ENCODE measurements around the gene PON2.
A peak's percentile ranks its signal among the peaks of the same experiment; 100 is the strongest.
"Not testable (repeated sequence)": the region's sequence is repeated elsewhere in the genome, so short reads cannot be mapped to it uniquely, and the experiment has no call there.

PON2 gene

DNA sequence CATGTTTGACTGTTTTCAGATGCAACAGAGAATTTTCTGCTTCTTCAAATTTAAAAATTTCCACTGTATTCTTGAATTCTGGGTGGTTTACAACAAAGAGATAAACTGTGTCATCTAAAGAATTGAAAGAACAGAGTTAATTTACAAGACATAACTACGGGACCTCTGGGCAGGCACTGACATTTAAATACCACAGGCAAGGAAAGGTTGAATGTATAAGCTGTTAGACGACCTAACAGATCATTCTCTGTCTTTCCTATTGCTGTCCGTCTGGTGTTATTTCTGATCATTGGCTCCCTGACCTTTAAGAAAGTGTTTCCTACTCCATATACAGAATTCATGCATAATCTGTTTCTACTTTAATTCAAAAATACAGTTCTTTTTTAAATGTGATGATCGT, 23.2 kb downstream of the PON2 start:
- no peak for DNase-seq (ENCODE audit: low read depth, low spot score)
- H3K27ac ChIP-seq, result no peak overlapping the region

DNA sequence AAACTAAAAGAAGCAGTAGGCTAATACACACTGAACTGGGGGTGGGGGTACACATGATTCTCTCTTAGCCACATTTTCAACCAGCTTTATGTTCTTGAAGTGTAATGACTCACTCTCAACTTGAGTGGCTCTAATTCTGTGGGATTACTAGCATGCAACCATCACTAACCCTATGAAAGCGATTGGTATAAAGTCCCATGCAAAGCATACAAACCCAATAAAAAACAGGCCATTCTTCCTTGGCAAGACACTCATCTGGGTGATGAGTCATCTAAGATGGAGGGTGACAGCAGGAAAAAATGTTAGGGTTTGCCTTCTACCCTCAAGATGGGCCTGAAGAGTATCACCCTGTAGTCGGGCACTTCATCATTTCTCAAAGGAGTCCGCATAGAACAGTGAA, 23.8 kb downstream of the PON2 start:
- no peak for DNase-seq (ENCODE audit: low read depth, low spot score)
- no peak overlapping the region for H3K27ac ChIP-seq

DNA sequence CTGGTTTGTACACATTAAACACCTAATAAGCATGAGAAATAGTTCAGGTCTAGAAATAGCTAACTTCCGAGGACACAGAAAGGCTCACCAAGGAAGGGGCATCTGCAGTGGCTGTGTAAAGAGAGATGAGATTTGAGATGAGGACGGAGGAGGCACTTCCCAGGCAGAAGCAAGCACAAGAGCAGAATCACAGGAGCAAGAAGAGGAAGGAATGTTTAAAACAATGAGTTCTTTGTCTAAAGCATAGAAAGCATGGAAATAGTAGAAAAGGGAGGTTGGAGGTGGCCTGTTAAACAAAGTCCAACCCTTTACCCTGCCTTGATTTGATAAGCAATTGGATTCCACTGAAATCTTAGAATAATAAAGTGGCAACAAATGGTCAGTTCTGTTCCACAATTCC, 27.1 kb downstream of the PON2 start:
- no peak for DNase-seq (ENCODE audit: low read depth, low spot score)
- no peak overlapping the region for H3K27ac ChIP-seq

DNA sequence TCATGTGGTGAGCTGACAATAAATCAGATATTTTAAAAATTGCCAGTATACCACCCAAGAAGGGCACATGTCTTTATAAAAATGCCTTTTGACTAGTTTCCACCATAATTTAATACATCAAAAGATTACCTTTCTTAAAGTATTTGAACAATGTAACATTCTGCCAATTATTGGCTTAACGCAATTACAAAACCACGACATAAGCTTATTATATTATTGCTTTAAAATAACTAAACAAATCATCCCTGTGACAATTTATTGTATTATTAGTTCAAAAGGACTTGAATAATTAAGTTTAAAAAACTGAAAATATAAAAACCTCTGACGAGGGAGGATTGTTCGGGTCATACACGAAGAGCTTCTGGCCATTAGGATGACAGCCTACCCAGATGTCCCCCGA, 29.0 kb downstream of the PON2 start:
- H3K27ac ChIP-seq, result no peak overlapping the region
- DNase-seq (ENCODE audit: low read depth, low spot score), result no peak

DNA sequence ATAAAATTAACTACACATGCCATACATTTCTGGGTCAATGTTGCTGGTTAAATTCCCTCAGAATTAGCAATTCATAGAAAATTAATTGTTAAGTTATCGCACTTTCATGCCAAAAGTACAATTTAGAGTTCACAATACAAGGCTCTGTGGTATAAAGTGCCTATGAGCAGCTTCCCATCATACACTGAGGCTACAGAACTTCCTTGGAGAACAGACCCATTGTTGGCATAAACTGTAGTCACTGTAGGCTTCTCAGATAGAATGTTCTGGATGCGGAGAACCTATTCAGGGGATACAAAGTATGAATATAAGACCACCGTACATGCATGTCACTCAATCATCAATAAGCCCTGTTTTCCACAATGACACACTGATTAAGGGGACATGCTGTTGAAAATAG, 29.6 kb downstream of the PON2 start:
- H3K27ac ChIP-seq, result no peak overlapping the region
- no peak for DNase-seq (ENCODE audit: low read depth, low spot score)

DNA sequence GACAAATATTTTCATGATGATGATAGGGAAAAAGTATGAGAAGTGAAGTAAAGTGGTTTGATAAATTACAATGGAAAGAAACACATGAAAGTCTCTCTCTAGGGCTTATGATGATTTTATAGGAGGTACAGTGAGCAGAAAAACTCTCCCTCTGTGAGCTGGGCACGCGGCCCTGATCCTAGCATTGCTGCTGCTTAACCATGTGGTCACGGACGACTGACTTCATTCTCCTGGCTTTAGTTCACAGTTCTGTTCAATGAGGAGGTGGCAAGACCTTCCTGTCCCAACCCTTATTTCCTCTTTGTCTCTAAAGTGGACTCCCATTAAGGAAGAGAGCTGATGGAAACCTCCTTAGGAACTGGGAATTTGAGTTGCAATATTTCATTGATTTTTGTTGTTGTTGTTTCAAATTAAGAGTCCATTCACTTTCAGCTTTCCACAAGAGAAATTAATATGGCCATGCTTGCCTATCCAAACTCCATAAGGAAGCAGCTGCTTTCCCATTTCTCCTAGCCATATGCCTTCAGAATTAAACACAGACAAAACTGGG, 30.4 kb downstream of the PON2 start:
- H3K27ac ChIP-seq, result no peak overlapping the region
- no peak for DNase-seq (ENCODE audit: low read depth, low spot score)

DNA sequence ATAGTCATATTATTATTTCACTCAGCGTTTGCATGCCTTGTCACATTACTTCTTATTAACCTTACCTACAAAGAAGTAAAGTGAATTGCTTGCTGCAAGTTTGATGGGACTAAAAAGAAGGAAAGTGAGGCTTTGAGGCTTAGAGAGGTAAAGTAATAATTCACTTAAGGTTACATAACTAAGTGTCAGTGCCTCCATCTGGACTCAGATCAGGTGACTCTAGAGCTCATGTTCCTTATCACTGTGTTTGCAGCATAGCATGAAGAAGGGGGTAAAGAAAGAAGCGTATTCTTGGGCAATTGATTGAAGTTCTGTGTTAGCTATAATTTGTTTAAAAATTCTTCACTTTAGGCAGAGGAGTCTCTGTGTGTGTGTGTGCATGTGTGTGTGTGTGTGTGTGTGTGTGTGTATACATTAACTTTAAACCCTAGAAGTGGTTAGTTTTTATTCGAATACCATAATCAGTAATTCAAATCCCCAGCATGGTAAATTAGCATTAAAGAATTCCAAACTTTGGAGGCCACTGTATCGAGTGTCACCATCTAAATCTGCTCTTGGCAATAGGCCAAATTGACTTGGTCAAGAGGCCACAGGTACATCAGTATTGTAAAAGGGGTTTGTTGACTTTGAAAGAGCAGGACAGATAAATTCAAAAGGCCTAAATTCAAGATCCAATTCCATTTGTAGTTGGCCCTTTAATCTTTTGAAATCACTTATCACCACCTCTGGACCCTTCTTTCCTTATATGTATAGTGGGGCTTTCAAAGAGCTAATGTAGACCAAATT, 36.5 kb downstream of the PON2 start:
- no peak overlapping the region for H3K27ac ChIP-seq
- no peak for DNase-seq (ENCODE audit: low read depth, low spot score)

DNA sequence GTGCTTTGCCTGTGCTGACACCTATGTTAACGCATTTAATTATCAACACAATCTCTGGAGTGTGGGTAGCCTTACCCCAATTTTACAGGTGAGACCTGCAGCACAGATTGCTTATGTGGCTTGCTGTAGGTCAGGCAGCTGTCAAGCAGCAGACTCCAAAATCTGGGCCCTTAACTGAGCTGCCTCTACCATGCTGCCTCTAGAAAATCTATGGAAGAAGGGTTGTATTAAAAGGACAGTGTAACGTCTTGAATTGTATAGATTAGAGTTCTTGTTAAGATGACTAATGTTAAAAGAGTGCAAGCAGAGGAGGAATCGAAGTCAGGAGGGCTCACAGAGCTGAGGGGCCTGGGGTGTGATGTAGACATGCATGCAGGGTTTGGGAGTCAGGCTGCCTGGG, 37.4 kb downstream of the PON2 start:
- H3K27ac ChIP-seq, result no peak overlapping the region
- no peak for DNase-seq (ENCODE audit: low read depth, low spot score)

DNA sequence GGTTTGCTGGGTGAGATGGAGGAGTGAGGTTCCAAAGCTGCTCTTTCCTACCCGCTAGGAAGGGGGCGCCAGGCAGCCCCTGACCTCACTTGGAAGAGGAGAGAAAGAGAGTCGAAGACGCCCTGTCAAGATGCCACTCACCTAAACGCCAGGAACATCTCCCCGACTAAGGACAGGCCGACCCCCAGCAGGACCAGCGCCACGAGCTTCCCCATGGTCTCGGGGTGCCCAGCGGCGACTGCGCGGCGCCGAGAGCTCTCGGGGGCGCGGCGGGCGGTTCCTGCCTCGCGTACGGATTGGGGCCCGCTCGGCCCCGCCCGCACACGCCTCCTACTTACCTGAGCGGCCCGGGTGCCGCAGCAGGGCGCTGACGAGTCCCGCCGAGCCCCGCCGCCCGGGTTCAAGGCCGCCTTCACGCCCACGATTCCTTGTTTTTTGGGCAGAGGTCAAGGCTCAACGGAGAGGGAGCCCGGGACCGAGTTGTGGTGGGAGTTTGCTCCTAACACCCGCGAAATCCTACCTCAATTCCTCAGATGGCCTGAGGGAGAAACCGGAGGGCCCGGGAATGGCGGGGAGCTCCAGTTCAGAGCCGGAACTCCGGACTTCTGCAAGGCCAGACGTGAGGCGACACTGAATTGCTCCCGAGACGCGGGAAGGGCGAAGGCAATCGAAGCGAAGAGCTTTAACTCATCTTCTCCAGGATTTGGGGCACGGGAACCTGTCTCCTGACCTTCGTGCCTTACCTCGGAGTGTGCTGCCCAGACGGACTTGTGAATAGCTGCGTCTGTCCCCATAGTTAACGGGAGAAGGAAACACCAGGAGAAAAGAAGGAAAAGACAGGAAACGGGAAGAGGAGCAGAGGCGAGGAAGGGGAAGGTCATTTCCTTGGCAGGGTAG, 38.4 kb downstream of the PON2 start, which contains the start of gene PON3:
PON3 (minus strand) TSS at position 240 of the 897 bp plus-strand sequence; CDS start at position 215, 25 bp downstream.
- no peak within 1 kb of the TSS for H3K27ac ChIP-seq
- no peak for DNase-seq (ENCODE audit: low read depth, low spot score)

DNA sequence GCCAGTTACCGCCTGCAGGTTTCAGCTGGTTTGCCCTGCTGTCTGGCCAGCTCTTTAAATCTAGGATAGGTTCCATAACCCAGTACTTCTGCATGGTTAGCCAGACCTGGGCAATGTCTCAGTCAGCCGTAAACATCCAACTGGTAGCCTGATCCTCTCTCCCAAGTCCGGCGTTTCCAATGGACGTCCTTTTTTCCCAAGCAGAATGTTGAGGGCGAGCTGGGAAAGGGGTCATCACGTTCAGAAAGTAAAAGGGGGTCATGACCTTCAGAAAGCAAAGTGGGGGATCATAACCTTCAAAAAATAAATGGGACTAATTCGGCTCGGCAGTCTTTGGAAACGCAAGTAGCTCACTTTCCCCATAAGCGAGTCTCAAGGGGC, 39.1 kb downstream of the PON2 start:
- no peak overlapping the region for H3K27ac ChIP-seq

DNA sequence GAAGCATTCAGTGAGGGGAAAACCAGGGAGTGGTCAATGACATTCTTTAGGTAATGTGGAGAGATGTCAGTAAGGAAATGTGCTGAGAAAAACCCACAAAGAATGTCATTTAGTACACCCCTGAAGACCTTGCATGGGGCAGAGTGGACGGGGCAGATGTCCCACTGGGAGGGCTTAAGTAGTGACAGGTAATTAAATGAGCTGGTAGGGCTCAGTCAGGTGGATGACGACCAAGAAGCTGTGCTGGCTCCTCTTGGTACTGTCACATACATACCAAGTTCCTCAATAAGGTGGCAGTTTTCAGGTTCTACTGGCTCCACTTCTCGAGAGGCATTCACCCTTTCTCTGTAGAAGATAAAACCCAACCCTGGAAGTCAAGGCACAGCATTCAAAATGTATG, 40.5 kb downstream of the PON2 start:
- H3K27ac ChIP-seq, result no peak overlapping the region
- no peak for DNase-seq (ENCODE audit: low read depth, low spot score)

More for the DNA sequence above, 39.1 kb downstream of the PON2 start:
- DNase-seq (ENCODE audit: low read depth, low spot score), result no peak

DNA sequence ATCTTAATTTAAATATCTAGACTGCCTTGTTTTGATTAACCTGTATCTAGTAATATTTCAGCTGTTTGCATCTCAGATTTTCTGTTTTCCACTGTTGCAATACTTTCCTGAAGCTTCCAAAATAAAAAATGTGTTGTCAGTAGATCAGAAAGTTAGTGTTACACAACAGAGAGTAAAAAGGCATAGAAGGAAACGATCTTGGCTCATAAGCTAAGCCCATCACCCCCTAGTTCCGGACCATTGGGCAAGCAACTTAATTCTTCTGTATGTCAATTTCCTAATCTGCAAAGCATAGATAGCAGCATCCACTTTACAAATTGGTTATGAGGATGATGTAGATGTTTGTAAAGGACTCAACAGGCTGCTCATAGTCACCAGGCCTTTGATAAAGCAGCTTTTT, 43.1 kb downstream of the PON2 start:
- H3K27ac ChIP-seq, result no peak overlapping the region
- DNase-seq (ENCODE audit: low read depth, low spot score), result no peak

DNA sequence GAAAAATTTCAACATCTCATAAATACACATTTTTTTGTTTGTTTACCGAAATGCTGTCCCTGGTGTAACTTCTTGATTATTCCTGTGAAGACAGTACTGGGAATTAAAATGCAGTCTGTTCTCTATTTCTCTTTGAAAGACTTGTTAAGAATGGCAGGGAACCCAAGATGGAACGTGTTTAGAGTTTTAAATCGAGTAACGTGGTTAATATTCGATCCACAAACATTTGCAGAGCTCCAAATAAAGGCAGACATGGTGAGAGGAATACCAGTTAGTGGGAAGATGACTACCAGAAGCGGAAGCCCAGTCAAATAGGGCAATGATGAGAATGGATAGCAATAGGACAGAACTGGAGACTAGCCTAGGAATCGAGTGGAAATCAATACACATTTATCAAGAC, 45.3 kb downstream of the PON2 start:
- H3K27ac ChIP-seq, result no peak overlapping the region

DNA sequence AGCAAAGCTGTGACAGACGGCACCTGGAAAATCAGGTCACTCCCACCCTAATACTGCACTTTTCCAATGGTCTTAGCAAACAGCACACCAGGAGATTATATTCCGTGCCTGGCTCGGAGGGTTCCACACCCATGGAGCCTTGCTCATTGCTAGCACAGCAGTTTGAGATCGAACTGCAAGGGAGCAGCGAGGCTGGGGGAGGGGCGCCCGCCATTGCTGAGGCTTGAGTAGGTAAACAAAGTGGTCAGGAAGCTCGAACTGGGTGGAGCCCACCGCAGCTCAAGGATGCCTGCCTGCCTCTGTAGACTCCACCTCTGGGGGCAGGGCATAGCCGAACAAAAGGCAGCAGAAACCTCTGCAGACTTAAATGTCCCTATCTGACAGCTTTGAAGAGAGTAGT, 55.4 kb downstream of the PON2 start:
- not testable (repeated sequence) for DNase-seq (ENCODE audit: low read depth, low spot score); H3K27ac ChIP-seq

More for the DNA sequence above, 45.3 kb downstream of the PON2 start:
- no peak for DNase-seq (ENCODE audit: low read depth, low spot score)

DNA sequence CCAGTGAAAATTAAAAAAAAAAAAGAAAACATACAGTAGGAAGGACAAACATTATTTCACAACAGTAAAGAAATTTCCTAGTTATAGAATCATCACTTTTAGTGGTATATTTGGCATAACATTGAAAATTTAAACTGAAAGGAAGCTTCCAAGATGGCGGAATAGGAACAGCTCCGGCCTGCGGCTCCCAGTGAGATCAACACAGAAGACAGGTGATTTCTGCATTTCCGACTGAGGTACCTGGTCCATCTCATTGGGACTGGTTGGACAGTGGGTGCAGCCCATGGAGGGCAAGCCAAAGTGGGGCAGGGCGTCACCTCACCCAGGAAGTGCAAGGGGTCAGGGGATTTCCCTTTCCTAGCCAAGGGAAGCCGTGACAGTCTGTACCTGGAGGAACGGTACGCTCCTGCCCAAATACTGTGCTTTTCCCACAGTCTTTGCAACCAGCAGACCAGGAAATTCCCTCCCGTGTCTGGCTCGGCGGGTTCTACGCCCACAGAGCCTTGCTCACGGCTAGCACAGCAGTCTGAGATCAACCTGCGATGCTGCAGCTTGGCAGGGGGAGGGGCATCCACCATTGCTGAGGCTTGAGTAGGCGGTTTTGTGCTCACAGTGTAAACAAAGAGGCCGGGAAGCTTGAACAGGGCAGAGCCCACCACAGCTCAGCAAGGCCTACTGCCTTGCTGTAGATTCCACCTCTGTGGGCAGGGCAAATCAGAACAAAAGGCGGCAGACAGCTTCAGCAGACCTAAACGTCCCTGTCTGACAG, 58.0 kb downstream of the PON2 start:
- no peak for DNase-seq (ENCODE audit: low read depth, low spot score)
- H3K27ac ChIP-seq, result no peak overlapping the region

DNA sequence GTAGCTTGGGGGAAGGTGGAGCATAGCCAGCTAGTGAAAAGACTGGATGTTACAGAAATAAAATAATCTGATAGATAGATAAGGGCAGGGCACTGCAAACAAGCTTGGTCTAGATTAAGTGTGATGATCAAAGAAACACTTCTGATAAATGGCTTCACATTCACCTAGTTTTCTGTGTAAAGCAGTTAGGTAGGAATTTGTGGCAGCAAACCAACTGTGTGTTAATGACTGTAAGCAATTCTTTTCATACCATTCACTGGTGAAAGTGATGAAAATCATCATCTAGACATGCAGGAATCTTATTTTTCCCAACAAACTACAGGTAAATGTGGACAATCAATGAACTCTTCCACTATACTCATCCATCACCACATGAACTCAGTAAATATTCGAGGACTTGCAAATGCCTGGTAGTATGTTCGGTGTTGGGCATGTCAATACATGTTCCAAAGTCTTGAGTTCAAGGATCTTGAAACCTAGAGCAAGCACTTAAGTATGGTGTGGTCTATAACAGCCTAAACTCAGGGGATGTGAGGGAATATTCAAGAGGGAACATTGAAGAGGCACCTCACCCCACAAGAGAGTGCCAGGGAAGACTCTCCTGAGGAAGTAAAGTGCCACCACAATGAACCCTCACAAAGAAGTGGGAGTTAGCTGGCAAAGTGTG, 59.1 kb downstream of the PON2 start:
- DNase-seq (ENCODE audit: low read depth, low spot score), result no peak
- H3K27ac ChIP-seq, result no peak overlapping the region

DNA sequence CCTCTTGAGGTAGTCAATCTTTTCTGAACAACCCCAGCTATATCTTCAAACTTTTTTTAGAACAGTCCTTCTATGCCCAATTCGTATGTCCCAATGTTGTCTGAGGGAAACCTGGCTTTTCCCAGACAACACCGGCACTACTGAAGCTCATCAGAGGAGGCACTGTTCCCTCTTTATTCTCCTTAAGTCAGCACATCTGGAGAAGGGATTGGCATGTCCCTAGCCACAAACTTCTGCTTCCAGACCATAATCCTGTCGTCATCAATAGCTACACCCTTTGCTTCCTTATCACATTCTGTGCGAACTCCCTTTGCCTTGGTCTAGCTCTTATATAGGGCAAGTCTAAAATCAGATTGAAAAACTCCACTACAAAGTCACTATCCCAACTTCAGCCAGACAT, 61.5 kb downstream of the PON2 start:
- H3K27ac ChIP-seq, result no peak overlapping the region
- no peak for DNase-seq (ENCODE audit: low read depth, low spot score)

DNA sequence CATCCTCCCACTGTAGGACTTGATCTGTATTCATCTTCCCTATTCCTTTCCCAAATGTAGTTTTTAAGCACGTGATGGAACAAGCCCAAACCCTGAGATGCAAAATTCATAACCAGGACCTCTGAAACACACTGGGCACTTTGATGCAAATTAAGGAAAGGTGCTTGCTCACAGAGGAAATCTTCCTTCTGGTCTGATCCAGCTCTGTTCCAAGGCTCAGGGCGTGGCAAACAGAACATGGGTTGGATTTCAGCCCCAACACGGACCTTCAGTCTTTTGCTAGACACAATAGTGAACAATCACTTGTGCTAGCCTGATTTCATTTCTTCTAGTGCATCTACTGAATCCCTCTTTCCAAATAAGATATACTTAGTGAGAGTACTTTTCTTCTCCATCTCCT, 66.6 kb downstream of the PON2 start:
- DNase-seq (ENCODE audit: low read depth, low spot score), result no peak
- no peak overlapping the region for H3K27ac ChIP-seq

DNA sequence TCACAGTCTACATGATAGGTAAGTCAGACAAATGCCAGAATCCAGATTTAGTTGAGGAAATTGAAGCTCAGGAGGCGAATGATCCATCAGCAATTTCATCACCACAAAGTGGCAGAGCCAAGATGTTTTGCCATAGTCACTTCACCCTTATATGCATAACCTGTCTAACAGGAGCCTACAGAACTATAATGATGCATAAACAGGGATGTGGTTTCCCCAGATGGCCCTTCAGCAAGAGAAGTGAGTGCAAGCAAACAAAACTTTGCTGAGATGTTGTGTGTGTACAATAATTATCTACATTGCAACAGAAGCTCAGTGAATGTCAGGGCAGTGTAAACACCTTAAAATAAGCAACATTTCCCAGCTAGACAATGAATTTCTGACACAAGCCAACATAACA, 67.2 kb downstream of the PON2 start:
- no peak overlapping the region for H3K27ac ChIP-seq
- DNase-seq (ENCODE audit: low read depth, low spot score), result peak; percentile 53

DNA sequence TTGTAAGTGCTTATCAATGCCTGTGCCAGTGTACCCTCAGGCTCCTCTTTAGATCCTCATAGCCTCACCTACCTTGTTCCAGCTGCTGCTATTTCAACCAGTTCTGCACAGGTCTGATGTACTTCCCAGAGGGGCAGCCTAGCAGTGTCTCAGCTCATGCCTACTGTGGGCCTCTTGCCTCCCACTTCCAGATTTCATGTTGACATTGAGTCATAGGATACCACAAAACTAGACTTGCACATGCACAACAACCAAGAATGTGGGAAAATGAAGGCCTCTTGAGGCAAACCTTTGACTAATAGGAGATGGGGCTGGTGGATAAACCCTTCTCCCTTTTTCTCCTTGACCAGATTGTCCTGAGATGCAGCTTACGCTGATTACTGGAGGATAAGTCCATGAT, 69.7 kb downstream of the PON2 start:
- peak; percentile 14 for DNase-seq (ENCODE audit: low read depth, low spot score)

More for the DNA sequence above, 69.7 kb downstream of the PON2 start:
- H3K27ac ChIP-seq, result no peak overlapping the region
